ENCODE data around the gene MAN1A1. TPM values are rescaled to one million over a fixed set of nuclear protein-coding genes. Genes with fewer than 3 reads are reported as not detected.

The MAN1A1 gene
- total RNA-seq, 1 donor: 104 TPM

- H3K4me3 ChIP-seq (ENCODE audit: low read depth, low read length): no peak overlapping the region
- DNase-seq (ENCODE audit: low read depth): no peak
- no peak for TF ChIP-seq CTCF (IDR thresholded peaks at IDR 0.05; ENCODE audit: insufficient read depth, low read depth, low read length)
Measured at GRCh38 chr6:119190176-119190575, 159.4 kb downstream of the MAN1A1 start.

- no peak for TF ChIP-seq CTCF (IDR thresholded peaks at IDR 0.05; ENCODE audit: insufficient read depth, low read depth, low read length)
- no peak for DNase-seq (ENCODE audit: low read depth)
- no peak overlapping the region for H3K4me3 ChIP-seq (ENCODE audit: low read depth, low read length)
Measured at GRCh38 chr6:119189498-119189897, 160.1 kb downstream of the MAN1A1 start.

GRCh38 chr6:119187596-119187995 lies 162.0 kb downstream of the MAN1A1 start:
- no peak for TF ChIP-seq CTCF (IDR thresholded peaks at IDR 0.05; ENCODE audit: insufficient read depth, low read depth, low read length)
- DNase-seq (ENCODE audit: low read depth): no peak
- H3K4me3 ChIP-seq (ENCODE audit: low read depth, low read length): no peak overlapping the region

- DNase-seq (ENCODE audit: low read depth): no peak
- H3K4me3 ChIP-seq (ENCODE audit: low read depth, low read length): no peak overlapping the region
- TF ChIP-seq CTCF (IDR thresholded peaks at IDR 0.05; ENCODE audit: insufficient read depth, low read depth, low read length): no peak
Measured at GRCh38 chr6:119186490-119186889, 163.1 kb downstream of the MAN1A1 start.

- DNase-seq (ENCODE audit: low read depth): no peak
- H3K4me3 ChIP-seq (ENCODE audit: low read depth, low read length): no peak overlapping the region
- TF ChIP-seq CTCF (IDR thresholded peaks at IDR 0.05; ENCODE audit: insufficient read depth, low read depth, low read length): no peak
Measured at GRCh38 chr6:119184008-119184648, 165.4 kb downstream of the MAN1A1 start.

GRCh38 chr6:119183457-119183856 lies 166.1 kb downstream of the MAN1A1 start:
- DNase-seq (ENCODE audit: low read depth): no peak
- no peak for TF ChIP-seq CTCF (IDR thresholded peaks at IDR 0.05; ENCODE audit: insufficient read depth, low read depth, low read length)
- H3K4me3 ChIP-seq (ENCODE audit: low read depth, low read length): no peak overlapping the region

GRCh38 chr6:119182875-119183274 lies 166.7 kb downstream of the MAN1A1 start:
- no peak for DNase-seq (ENCODE audit: low read depth)
- TF ChIP-seq CTCF (IDR thresholded peaks at IDR 0.05; ENCODE audit: insufficient read depth, low read depth, low read length): no peak
- no peak overlapping the region for H3K4me3 ChIP-seq (ENCODE audit: low read depth, low read length)
